Gastroesophageal sphincter (tissue), 3 donors: ENCODE data around the gene MYCBPAP.

Experiments used
- CTCF ChIP-seq, 4 experiments: fragments of 200-600 bp in 2 of 4; fragments of 450-650 bp in 2 of 4; sonication (generic) in 1 of 4; IDR thresholded peaks; one replicate each; pipeline ENCODE4 v1.5.1; 2017 to 2019; ENCODE audit warnings: antibody characterized with exemption in 4 of 4, mild to moderate bottlenecking in 2 of 4, moderate library complexity in 2 of 4
- EP300 ChIP-seq: sonication (generic); formaldehyde crosslinking; IDR thresholded peaks from one replicate; pipeline ENCODE4 v1.6.1; 2017; ENCODE audit warnings: antibody characterized with exemption, mild to moderate bottlenecking
- POLR2A ChIP-seq, 2 donors: fragments of 450-650 bp; IDR thresholded peaks; one replicate each; pipeline ENCODE4 v1.6.1; 2017; ENCODE audit warnings: antibody characterized with exemption in 2 of 2, mild to moderate bottlenecking in 2 of 2, moderate library complexity in 1 of 2
- POLR2AphosphoS5 ChIP-seq: sonication (generic); formaldehyde crosslinking; IDR thresholded peaks from one replicate; pipeline ENCODE4 v1.6.1; 2017; ENCODE audit warnings: antibody characterized with exemption

- TF ChIP-seq CTCF (IDR thresholded peaks at IDR 0.05) (no peak), EP300 (no peak), POLR2A (IDR thresholded peaks at IDR 0.05) (no peak), POLR2AphosphoS5 (no peak)
These were observed 578 bp downstream of the MYCBPAP start for GRCh38 chr17:50508573-50509460.
